K562 (cell line): ENCODE results near the gene PARD3. TPM values are rescaled to one million over a fixed set of nuclear protein-coding genes. Genes with fewer than 3 reads are reported as not detected.
A peak's percentile ranks its signal among the peaks of the same experiment; 100 is the strongest.

Experiments
- ATAC-seq: fragments of 200-7000 bp; cut with Tn5 transposase; 3 replicates; pipeline ENCODE4 v1.9.1; 2020; ENCODE audit warnings: moderate library complexity
- BruUV-seq: library from RNA; stranded (reverse); fragments of 400-500 nt; replicated peaks from 2 replicates; lab custom pipeline; 2021; lab: Mats Ljungman, UMichigan
- CTCF ChIA-PET: fragments of 300-600 bp; formaldehyde crosslinking; extraction: SDS; loops from one replicate; lab custom pipeline; 2021; ENCODE audit warnings: low intra/inter-chr PET ratio; lab: Yijun Ruan, JAX
- POLR2A ChIA-PET: fragments of 300-600, 350-650 bp; sonication (Branson Sonifier 250); formaldehyde crosslinking; extraction: SDS; loops from one replicate; lab custom pipeline; 2021; ENCODE audit warnings: antibody characterized with exemption, inconsistent platforms; lab: Yijun Ruan, JAX
- DNase-seq, 4 experiments: peaks; one replicate each; pipeline versions ENCODE4 v3.0.0 to v3.0.0-alpha.2; 2011 to 2018; ENCODE audit warnings: low spot score in 3 of 4, mixed read lengths in 3 of 4; ENCODE audit errors: extremely low read depth in 1 of 4
- FAIRE-seq: peaks from 2 replicates; lab custom pipeline; 2011; peaks lifted over from hg19 to GRCh38; lab: Jason Lieb, UNC
- H2AFZ ChIP-seq: 2 replicates; pipeline ENCODE4 v1.6.0; 2011; ENCODE audit warnings: low read depth, low read length, control low read depth, inconsistent platforms
- H3K27ac ChIP-seq: fragments of 200-600 bp; 3 replicates; pipeline ENCODE4 v1.8.0; 2011; ENCODE audit warnings: low read depth, mild to moderate bottlenecking, control low read depth, inconsistent platforms, low read length, moderate library complexity, mixed read lengths; ENCODE audit errors: extremely low read depth
- H3K27me3 ChIP-seq, 2 experiments: fragments of 300-600 bp in 1 of 2; 2 replicates in 1 of 2; 3 replicates in 1 of 2; pipeline versions ENCODE4 v1.6.0 to v1.8.0; 2011; ENCODE audit warnings: inconsistent platforms in 2 of 2, low read length in 2 of 2, mild to moderate bottlenecking in 1 of 2, mixed read lengths in 1 of 2, moderate library complexity in 1 of 2; ENCODE audit not compliant: control insufficient read depth in 2 of 2, insufficient read depth in 2 of 2
- H3K36me3 ChIP-seq: fragments of 300-600 bp; 3 replicates; pipeline ENCODE4 v1.8.0; 2011; ENCODE audit warnings: mild to moderate bottlenecking, low read length, inconsistent platforms; ENCODE audit not compliant: control insufficient read depth, insufficient read depth
- H3K4me1 ChIP-seq, 2 experiments: fragments of 200-600 bp in 1 of 2; replicated peaks in 1 of 2; 2 replicates in 1 of 2; 3 replicates in 1 of 2; pipeline versions ENCODE4 v1.5.1 to v1.8.0; 2011; ENCODE audit warnings: inconsistent platforms in 2 of 2, low read length in 2 of 2, mild to moderate bottlenecking in 1 of 2, mixed read lengths in 1 of 2, moderate library complexity in 1 of 2; ENCODE audit not compliant: control insufficient read depth in 2 of 2, insufficient read depth in 2 of 2
- H3K4me2 ChIP-seq: 2 replicates; pipeline ENCODE4 v1.6.1; 2011; ENCODE audit warnings: low read length, control low read depth, inconsistent platforms, mixed read lengths; ENCODE audit not compliant: insufficient read depth
- H3K4me3 ChIP-seq: fragments of 200-600 bp; sonication (generic), shearing (Covaris generic); 2 replicates; pipeline ENCODE4 v1.5.1; 2016; ENCODE audit warnings: control low read depth, inconsistent platforms
- H3K79me2 ChIP-seq: fragments of 200-600 bp; 3 replicates; pipeline ENCODE4 v1.8.0; 2011; ENCODE audit warnings: low read length, inconsistent platforms; ENCODE audit not compliant: control insufficient read depth, insufficient read depth
- H3K9ac ChIP-seq, 2 experiments: 2 replicates each; pipeline versions ENCODE4 v1.6.0 to v1.6.1; 2011; ENCODE audit warnings: low read depth in 2 of 2, low read length in 2 of 2, control low read depth in 1 of 2, inconsistent platforms in 1 of 2, mild to moderate bottlenecking in 1 of 2, mixed read lengths in 1 of 2; ENCODE audit not compliant: insufficient read depth in 1 of 2
- H3K9me1 ChIP-seq: one replicate; pipeline ENCODE4 v1.6.0; 2011; ENCODE audit warnings: inconsistent platforms, mild to moderate bottlenecking, low read length, moderate library complexity; ENCODE audit not compliant: control insufficient read depth, insufficient read depth
- H3K9me3 ChIP-seq: replicated peaks from 2 replicates; pipeline ENCODE4 v1.5.1; 2011; ENCODE audit warnings: low read depth, low read length, inconsistent platforms; ENCODE audit not compliant: control insufficient read depth, insufficient read depth
- H4K20me1 ChIP-seq: replicated peaks from 2 replicates; pipeline ENCODE4 v1.6.1; 2011; ENCODE audit warnings: low read length, inconsistent platforms, mixed read lengths; ENCODE audit not compliant: control insufficient read depth, insufficient read depth
- CBFB ChIP-seq: sonication (generic); formaldehyde crosslinking; IDR thresholded peaks from 2 replicates; pipeline ENCODE4 v1.4.0; 2020; ENCODE audit warnings: mild to moderate bottlenecking, missing genetic modification reagents
- SNIP1 ChIP-seq: fragments of 450-650 bp; IDR thresholded peaks from 2 replicates; pipeline ENCODE4 v1.7.1; 2017; ENCODE audit warnings: low read depth, mild to moderate bottlenecking
- THRA ChIP-seq: fragments of 450-650 bp; IDR thresholded peaks from 2 replicates; pipeline ENCODE4 v1.6.1; 2017; ENCODE audit warnings: mild to moderate bottlenecking, moderate library complexity
- ZNF3 ChIP-seq: fragments of 250-450 bp; sonication (Bioruptor Pico); IDR thresholded peaks from 2 replicates; pipeline ENCODE4 v1.5.0; 2021; ENCODE audit warnings: mild to moderate bottlenecking, moderate library complexity
- ZNF644 ChIP-seq: fragments of 200-800 bp; sonication (Bioruptor generic); IDR thresholded peaks from 2 replicates; pipeline ENCODE4 v1.6.1; 2016; ENCODE audit warnings: low read depth, missing genetic modification characterization, missing compliant biosample characterization
- WGBS: fragments of 100-300 bp; shearing (Covaris generic); methylation state at CpG from one replicate; pipeline ENCODE4 v1.1.6; 2016; ENCODE audit warnings: low coverage, mixed read lengths; ENCODE audit not compliant: insufficient coverage; ENCODE audit errors: missing lambda C conversion rate; 5-methylcytosine and 5-hydroxymethylcytosine counted together
- in situ Hi-C: fragments of 300-500 bp; cut with MboI; formaldehyde crosslinking; loops from 4 replicates; pipeline ENCODE4 v1.15.0; 2018; ENCODE audit warnings: inconsistent platforms, mixed read lengths
- intact Hi-C: fragments of 100-400 bp; cut with micrococcal nuclease; formaldehyde crosslinking; loops from 2 replicates; pipeline ENCODE4 v1.14.2; 2022
- polyA plus RNA-seq, 8 experiments: library from polyadenylated mRNA; depleted of rRNA in 4 of 8; stranded (reverse) in 5 of 8; unstranded in 3 of 8; fragments of >200 nt; fragmentation: Nextera tagmentation in 2 of 8; fragmentation: Illumina TruSeq in 1 of 8; extraction: Ambion mirVana in 2 of 8; extraction: Trizol in 1 of 8; gene quantifications; 2 replicates each; pipeline versions ENCODE4 v1.2.1 to v1.2.3, GENCODE V29; 2011 to 2014; ENCODE audit warnings: inconsistent platforms in 1 of 8, missing spikeins in 1 of 8
- total RNA-seq, 7 experiments: library from RNA; depleted of rRNA in 6 of 7; stranded (reverse); fragments of >200 nt in 6 of 7; fragmentation: Illumina TruSeq in 2 of 7; extraction: Trizol in 2 of 7; gene quantifications; 2 replicates each; pipeline versions ENCODE4 v1.2.1 to v1.2.3, GENCODE V29; 2011 to 2021; ENCODE audit warnings: low replicate concordance in 1 of 7
- TF ChIP-seq, protein P1 (sequence below), 2 experiments: fragments of 250-450 bp in 1 of 2; fragments of 450-650 bp in 1 of 2; sonication (Bioruptor Pico) in 1 of 2; IDR thresholded peaks; 2 replicates each; pipeline versions ENCODE4 v1.6.1 to v1.8.0; 2016 to 2021; ENCODE audit warnings: mild to moderate bottlenecking in 2 of 2, moderate library complexity in 2 of 2, missing compliant biosample characterization in 1 of 2, missing genetic modification characterization in 1 of 2
- TF ChIP-seq, protein P2 (sequence below): fragments of 450-650 bp; IDR thresholded peaks from 2 replicates; pipeline ENCODE4 v1.7.0; 2016; ENCODE audit warnings: borderline replicate concordance

PARD3 gene
- total and polyA plus RNA-seq, 9 of the 15 experiments (the other 6 are each of a cell fraction or from before 2014, with no cell fraction given), result 2.7 to 11.7 (median 7.7) TPM

DNA sequence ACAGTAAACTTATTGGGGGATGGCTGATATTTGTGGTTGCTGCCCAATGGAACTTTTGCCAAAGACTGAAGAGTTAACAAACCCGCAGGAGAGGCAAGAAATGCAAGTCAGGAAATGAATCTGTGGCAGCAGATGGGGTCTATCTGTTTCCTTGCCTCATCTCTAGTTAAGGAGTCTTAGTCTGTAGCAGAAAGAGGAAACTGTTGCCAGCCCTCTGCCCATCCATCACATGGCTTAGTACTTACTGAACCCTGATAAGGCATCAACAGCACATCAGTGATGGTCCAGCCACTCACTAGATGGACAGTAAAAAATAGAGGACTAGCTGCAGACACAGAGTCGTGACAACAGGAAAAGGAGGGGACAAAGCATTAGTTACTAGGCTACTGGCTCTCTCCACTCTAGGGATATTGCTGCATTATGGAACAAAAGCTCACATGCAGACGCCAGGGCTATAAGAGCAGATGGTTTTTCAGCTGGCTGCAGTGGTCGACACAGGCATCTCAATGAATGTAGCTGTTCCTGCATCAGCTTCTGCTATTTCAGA, 614.7 kb downstream of the PARD3 start:
- intact Hi-C loops, result no loop called here
- H3K9ac ChIP-seq, result no peak overlapping the region
- POLR2A ChIA-PET, result no interaction called here
- no peak overlapping the region for H3K4me2 ChIP-seq
- no peak overlapping the region for H3K27ac ChIP-seq
- no peaks in the 10 kb centered on the region for H3K9me3 ChIP-seq
- no peak for TF ChIP-seq ZNF644
- TF ChIP-seq, all 486 proteins: peak for 0
- DNase-seq, result no peak
- no peak for FAIRE-seq
- no peak for ATAC-seq
- BruUV-seq, result no TSS peak
- Histone ChIP-seq H3K9me1 (no peaks in the 10 kb centered on the region), H3K4me1 (no peaks in the 10 kb centered on the region), H3K79me2 (no peaks in the 10 kb centered on the region), H3K27me3 (no peaks in the 10 kb centered on the region; a peak in 1 of 5 replicates), H4K20me1 (no peaks in the 10 kb centered on the region; the same call in 1 of the 2 replicates), H3K4me3 (no peak overlapping the region), H3K36me3 (no peaks in the 10 kb centered on the region), H2AFZ (no peak overlapping the region)
- in situ Hi-C loops, result no loop called here
- CTCF ChIA-PET, result no interaction called here
- WGBS, result 0% methylated on average over 4 of the region's 4 CpGs

DNA sequence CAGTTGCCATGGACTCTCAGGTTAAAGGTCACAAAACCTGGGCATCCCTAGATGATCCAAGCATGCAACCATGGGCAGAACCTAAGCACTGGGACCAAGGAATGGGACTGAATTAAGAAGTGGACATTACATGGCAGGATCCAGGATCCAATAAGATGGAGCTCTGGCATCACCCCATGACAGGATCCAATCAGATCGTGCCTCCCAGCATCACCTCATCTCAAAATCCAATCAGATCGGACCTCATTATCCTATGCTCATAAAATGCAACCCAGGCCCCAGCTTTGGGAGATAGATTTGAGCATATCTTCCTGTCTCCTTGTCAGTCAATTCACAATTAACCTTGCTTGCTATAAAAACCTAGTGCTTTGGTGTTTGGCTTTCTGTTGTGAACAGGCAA, 616.1 kb downstream of the PARD3 start:
- no peak overlapping the region for H3K4me2 ChIP-seq
- DNase-seq, result peak in 2 of 4 experiments; percentile 2 to 15
- ChIA-PET CTCF (no interaction called here), POLR2A (interaction anchor here (0.6 to 2.3 kb wide), 3 partner anchors 9 to 664 kb away, joined by 4 to 5 read pairs (median 4); no protein-coding TSS in a partner anchor)
- 9% methylated on average over 2 of the region's 2 CpGs for WGBS
- no TSS peak for BruUV-seq
- intact Hi-C loops (no loop called here), in situ Hi-C loops (no loop called here)
- no peak overlapping the region for H3K9ac ChIP-seq
- no peaks in the 10 kb centered on the region for H3K9me3 ChIP-seq
- no peak overlapping the region for H3K4me3 ChIP-seq
- no peaks in the 10 kb centered on the region; a peak in 3 of 5 replicates for H3K27me3 ChIP-seq
- no peak for ATAC-seq
- no peak overlapping the region for H3K27ac ChIP-seq
- H2AFZ ChIP-seq, result no peak overlapping the region
- TF ChIP-seq SNIP1 (no peak), THRA (no peak), ZNF3 (CRISPR knock-in tag) (no peak), CBFB (CRISPR knock-in tag) (no peak)
- TF ChIP-seq, protein P1, sequence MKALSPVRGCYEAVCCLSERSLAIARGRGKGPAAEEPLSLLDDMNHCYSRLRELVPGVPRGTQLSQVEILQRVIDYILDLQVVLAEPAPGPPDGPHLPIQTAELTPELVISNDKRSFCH (CRISPR knock-in tag; IDR thresholded peaks at IDR 0.05), result no peak
- TF ChIP-seq, protein P1 (tag; IDR thresholded peaks at IDR 0.05), result no peak
- TF ChIP-seq, protein P2, sequence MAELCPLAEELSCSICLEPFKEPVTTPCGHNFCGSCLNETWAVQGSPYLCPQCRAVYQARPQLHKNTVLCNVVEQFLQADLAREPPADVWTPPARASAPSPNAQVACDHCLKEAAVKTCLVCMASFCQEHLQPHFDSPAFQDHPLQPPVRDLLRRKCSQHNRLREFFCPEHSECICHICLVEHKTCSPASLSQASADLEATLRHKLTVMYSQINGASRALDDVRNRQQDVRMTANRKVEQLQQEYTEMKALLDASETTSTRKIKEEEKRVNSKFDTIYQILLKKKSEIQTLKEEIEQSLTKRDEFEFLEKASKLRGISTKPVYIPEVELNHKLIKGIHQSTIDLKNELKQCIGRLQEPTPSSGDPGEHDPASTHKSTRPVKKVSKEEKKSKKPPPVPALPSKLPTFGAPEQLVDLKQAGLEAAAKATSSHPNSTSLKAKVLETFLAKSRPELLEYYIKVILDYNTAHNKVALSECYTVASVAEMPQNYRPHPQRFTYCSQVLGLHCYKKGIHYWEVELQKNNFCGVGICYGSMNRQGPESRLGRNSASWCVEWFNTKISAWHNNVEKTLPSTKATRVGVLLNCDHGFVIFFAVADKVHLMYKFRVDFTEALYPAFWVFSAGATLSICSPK, result no peak
- no peak for FAIRE-seq
- H3K36me3 ChIP-seq, result no peaks in the 10 kb centered on the region
- H3K4me1 ChIP-seq, result no peaks in the 10 kb centered on the region
- H3K79me2 ChIP-seq, result no peaks in the 10 kb centered on the region
- H4K20me1 ChIP-seq, result no peaks in the 10 kb centered on the region; the same call in 1 of the 2 replicates
- no peaks in the 10 kb centered on the region for H3K9me1 ChIP-seq
